HG02943 (cell line): ENCODE data around the gene MPO.

ENCODE experiments used
- ATAC-seq: cut with Tn5 transposase; IDR thresholded peaks from one replicate; pipeline ENCODE4 v1.9.1; 2021; ENCODE audit warnings: mild to moderate bottlenecking, low read depth, moderate library complexity; ENCODE audit not compliant: unreplicated experiment

Gene MPO

DNA sequence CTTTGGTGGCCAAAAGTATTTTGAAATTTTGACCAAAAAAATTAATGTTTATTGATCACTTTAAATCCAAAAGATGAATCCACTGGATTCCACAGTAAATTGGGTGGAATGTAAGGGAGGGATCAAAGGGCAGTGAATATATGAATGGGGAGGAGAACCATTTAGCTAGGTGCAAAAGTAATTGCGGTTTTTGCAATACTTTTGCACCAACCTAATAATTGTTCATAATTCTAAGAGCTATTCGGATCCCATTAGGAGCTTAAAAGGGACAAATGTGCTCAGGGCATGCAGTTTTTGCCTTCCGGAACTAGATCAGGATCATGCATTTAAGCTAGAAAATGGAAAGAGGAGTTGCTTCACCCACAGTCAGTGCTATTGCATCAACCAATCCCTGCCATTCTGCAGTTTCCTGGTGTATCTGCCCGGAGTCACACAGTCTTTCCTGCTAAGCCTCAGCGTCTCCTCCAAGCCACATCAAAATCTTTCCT is 42.5 kb downstream of the MPO start, which contains the start of gene LPO:
LPO (plus strand) TSS at position 438 of the 488 bp plus-strand sequence. CDS start 4,396 bp downstream, outside the sequence.
- ATAC-seq, result no peak

DNA sequence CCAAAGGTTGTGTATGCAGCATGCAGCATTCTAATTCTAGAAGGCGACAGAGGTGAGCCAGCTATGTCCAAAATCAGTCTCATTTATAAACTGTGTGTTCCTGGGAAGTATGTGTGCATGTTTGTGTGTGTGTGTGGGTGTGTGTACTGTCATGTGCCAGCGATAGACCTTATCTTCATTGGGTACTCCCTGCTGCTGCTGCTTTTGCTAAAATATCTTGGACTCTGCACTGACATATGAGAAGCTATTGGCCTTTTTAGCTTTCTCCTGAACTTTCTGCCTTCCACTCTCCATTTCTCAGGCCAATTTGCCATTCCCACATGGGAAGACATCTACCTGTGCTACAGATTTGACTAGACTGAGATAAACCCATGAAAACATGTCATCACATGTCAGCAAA is 44.3 kb downstream of the MPO start:
- ATAC-seq, result no peak

DNA sequence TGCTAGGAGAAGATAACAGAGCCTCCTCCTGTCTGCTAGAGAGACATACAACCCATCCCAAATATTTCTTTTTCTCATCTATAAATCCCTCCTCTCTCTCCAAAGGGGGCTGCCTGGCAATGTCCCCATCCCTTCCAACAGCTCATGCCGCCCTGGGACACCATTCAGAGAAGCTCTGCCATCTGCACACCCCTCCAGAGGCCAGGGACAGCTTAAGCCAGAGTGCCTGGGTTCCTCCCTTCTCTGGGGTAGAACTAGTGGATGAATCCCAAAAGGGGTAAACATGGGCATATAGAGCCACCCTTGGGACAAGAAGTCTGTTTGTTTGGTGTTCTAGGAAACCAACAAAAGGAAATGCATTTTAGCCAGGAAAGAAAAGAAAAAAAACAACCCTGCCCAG is 44.9 kb downstream of the MPO start:
- ATAC-seq, result no peak

DNA sequence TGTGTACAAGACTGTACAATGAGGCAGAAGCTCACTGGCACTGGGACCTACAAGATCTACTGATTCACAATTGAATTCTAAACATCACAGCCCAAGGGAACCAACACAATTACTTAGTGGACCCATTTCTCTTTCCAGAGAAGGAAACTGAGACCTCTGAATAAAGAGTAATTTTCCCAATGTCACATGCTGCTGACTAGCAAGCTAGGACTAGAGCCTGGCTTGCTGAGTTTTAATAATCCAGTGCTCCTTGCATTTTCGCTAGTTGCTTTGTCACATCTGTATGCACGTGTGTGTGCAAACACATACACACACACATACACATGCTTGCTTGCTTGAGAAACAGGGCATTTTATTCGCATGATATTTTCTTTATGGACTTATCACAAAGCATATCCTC is 46.2 kb downstream of the MPO start:
- ATAC-seq, result no peak

DNA sequence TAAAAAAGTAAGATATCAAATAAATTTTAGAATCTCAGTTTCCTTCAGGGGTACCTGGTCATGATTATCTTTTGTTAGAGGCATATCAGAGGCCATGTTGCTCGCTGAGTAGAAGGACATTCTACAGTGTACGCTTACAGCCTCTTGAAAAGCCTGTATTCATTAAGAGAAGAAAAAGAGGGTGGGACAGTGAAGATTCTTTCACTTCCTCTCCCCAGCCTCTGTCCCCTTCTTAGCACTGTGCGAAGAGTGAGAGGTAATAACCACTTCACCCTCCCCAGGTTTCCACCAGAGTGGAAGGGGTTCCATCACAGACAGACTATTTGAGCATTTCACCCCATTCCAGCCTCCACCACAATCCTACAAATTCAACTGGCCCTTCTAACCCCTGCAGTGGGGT is 47.2 kb downstream of the MPO start:
- ATAC-seq, result no peak

DNA sequence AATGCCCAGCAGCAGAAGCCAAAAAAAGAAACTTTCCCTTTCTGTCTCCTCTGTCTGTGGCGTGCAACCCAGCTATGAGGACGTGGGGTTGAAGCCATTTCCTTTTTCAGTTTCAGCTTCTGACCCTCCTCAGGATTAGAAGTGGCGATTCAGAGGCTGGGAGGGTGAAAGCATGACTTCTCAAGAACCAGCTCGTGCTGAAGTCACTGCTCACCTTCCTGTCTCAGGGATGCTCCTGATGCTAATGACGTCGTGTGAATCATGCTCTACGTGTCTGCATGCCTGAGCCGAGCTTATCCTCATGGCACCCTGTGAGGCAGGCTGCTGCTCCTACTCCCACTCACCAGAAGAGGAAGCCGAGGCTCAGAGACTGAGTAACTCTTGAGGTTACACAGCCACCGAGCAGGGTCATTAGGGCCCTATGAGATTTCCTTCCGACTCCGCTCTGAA is 48.0 kb downstream of the MPO start:
- ATAC-seq, result peak; percentile 78

DNA sequence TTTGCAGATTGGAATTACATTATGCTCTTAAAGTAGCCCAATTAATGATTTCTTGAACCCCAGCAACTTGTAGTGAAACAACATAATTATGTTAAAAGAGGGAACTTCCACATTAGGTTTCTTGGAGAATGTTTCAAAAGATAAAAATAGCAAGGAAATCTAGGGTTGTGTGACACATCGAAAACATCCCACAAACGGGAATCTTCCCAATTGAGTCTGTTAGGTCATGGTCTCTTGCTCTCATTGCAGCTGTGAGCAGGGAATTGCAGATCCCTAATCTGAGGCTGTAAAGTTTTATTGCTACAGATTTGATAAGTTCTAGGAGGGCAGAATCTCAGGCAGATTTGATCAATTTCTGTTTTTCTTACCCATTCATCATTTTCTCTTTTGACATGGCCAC is 49.1 kb downstream of the MPO start:
- no peak for ATAC-seq

DNA sequence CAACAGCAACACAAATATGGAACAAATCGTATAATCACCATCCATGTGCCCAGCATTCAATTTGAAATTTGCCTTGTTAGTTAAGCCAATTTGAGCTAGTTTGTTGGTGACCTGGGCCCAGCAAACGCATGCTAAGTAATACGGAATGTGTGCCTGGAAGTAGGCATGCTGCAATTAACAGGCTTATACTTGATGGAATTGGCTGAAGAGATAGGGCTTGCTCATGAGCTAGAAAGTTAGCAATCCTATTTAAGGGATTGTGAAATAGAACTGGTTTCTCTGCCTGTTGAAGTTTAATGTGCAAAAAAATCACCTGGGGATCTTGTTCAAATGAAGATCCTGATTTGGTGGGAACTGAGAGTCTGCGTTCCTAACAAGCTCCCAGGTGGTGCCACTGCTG is 50.9 kb downstream of the MPO start:
- ATAC-seq, result no peak

DNA sequence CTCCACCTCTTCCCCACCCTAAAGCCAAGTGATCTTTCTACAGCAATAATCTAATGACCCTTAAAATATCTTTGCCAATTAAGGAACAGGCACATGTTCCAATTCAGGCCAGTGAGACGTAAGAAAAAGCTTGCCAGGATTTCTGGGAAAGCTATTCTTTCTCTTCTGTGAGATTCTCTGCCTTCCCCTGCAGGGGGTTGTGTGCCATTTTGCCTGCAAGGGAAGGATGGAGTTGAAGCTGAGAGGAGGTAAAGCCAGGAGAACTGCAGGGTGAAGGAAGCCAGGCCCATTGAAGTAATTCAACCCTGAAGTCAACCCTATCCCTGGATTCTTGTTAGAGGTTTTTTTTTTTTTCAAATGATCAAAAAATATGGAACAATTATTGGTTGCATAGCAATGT is 51.4 kb downstream of the MPO start:
- no peak for ATAC-seq

DNA sequence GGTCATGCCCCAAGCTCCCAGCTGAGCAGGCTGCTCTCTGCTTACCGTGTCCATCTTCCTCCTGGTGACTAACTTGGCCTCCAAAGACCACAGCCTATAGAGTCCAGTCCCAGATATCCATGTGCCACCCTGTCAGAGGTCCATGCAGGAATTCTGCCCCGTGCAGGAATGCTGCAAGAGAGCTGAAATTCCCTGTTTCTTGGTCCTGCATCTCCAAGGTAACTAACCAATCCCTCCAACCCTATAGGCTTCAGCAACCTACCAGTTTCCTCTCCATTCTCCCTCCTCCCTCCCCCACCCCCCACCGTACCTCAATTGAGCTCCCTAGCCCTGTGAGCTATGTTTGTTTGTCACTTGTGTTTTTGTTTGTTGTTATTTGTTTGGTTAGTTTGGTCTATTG is 52.1 kb downstream of the MPO start:
- ATAC-seq, result no peak

DNA sequence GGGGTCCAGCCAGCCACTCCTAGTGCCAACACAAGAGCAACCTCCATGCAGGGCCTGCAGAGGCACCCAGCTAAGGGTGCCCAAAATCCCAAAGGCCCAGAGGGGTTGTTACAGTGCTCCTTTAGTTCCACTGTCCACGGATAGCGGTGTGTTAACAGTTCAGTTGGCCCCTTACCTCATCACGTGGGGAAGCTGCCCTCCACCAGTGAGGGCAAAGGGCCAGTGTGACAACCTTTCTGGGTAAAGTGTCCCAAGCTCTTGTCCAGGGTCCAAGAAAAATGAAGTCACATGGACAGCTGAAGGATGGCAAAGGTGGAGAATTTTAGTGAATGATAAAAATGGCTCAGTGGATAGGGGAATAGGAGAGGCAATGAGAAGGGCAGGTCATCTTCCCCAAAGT is 53.0 kb downstream of the MPO start:
- ATAC-seq, result no peak

DNA sequence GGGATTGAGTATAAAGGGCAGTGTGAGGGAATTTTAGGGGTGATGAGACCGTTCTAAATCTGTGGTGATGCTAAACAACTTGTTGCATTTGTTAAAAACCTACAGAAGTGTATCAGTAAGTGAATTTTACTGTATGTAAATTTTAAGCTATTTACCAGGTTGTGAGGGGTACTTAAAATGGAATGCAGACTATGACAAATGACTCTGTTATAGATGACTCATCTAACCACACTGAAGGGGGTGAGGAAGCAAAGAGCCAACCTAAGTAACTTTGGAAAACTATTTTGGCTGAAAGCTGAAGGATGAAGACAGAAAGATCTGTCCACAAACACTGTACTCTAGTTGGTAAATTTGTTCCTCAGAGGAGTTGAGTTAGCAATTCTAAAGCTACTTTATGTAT is 56.4 kb downstream of the MPO start:
- ATAC-seq, result no peak
